ENCODE data around the gene BTN3A1.

BTN3A1 gene

DNA sequence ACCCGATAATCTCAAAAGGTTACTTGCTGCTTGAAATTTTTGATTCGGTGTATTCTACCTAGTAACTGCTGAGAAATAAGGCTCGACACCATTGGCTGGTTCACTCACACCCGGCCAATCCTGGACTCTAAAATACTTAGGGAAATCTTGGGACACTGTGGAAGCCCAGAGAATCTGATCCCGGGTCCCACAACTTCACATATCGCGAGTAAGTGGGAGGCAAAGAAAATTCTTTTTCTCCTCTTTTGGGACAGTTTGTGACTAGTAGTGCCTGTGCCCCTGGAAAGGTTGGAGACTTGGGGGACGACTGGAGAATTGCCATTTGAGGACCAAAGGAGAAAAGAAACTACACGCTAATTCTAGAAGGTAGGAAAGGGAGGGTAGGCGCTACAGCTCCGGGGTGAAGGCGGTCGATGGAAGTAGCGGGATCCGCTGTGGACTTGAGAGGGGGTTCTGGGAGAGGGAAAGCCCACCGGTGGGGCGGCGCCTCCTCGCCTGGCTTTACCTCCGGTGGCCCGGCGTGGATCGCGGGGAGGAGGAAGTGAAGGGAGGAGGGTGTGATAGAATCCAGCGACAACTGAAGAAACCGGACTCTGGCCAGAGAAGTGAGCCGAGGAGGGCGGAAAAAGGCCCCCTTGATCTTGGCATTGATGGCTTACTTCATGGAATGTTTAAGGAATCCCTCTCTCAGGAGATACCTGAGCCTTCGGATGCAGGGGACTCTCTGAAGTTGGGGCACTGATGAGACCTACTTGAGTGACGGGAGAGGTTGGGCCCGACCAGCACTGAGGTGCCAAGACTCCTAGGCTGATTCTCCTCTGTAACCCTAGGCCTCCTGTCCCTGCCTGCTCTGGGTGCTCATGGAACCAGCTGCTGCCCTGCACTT is 19.4 kb downstream of the BTN3A1 start:
- TF ChIP-seq, protein P1, sequence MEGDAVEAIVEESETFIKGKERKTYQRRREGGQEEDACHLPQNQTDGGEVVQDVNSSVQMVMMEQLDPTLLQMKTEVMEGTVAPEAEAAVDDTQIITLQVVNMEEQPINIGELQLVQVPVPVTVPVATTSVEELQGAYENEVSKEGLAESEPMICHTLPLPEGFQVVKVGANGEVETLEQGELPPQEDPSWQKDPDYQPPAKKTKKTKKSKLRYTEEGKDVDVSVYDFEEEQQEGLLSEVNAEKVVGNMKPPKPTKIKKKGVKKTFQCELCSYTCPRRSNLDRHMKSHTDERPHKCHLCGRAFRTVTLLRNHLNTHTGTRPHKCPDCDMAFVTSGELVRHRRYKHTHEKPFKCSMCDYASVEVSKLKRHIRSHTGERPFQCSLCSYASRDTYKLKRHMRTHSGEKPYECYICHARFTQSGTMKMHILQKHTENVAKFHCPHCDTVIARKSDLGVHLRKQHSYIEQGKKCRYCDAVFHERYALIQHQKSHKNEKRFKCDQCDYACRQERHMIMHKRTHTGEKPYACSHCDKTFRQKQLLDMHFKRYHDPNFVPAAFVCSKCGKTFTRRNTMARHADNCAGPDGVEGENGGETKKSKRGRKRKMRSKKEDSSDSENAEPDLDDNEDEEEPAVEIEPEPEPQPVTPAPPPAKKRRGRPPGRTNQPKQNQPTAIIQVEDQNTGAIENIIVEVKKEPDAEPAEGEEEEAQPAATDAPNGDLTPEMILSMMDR (conservative IDR thresholded peaks at IDR 0.05; ENCODE audit: low read depth, low read length), result no peak
- peak; percentile 94 for DNase-seq (ENCODE audit: low read depth)
- peak overlapping the region; percentile 73 for H3K4me3 ChIP-seq (ENCODE audit: low read depth, low read length)

DNA sequence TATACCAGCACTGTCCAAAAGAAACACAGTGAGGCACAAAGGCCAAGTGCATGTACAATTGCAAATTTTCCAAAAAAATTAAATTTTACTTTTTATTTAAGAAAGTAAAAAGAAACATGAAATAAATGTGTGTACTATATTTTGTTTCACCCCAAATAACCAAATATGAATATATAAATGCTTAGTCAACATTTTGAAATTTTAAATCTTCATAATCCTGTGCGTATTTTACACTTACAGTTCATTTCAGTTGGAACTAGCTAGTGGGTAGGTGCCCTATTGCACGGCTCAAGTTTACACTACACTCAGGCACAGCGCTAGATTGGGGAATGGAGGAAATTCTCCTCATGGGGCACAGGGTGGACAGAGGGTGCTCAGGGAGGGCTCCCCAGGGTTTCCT is 20.3 kb downstream of the BTN3A1 start:
- H3K4me3 ChIP-seq (ENCODE audit: low read depth, low read length), result peak overlapping the region; percentile 73
- TF ChIP-seq, protein P1 (conservative IDR thresholded peaks at IDR 0.05; ENCODE audit: low read depth, low read length), result no peak
- no peak for DNase-seq (ENCODE audit: low read depth)

GRCh38 chr6:26426691-26427450 is 24.8 kb downstream of the BTN3A1 start:
- TF ChIP-seq, protein P1 (conservative IDR thresholded peaks at IDR 0.05; ENCODE audit: low read depth, low read length), result no peak
- DNase-seq (ENCODE audit: low read depth), result no peak

DNA sequence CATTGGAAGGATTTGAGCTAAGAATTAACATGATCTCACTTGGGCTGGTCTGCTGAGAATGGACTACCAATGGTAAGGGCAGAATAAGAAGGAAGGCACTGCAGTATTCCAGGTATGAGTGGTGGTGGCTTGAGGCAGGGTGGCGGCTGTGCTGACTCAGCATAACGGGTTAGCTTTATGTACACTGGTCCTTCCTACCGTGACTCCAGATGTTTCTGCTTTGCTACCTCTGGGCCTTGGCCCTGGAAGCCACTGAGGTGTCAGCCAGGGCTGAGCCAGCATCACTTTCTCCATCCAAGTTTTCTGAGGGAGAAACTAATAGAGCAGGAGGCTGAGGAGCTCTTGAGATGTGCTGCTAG is 25.4 kb downstream of the BTN3A1 start:
- DNase-seq (ENCODE audit: low read depth), result no peak
- no peak overlapping the region for H3K4me3 ChIP-seq (ENCODE audit: low read depth, low read length)
- TF ChIP-seq, protein P1 (conservative IDR thresholded peaks at IDR 0.05; ENCODE audit: low read depth, low read length), result no peak

More at GRCh38 chr6:26426691-26427450, 24.8 kb downstream of the BTN3A1 start:
- H3K4me3 ChIP-seq (ENCODE audit: low read depth, low read length), result no peak overlapping the region

DNA sequence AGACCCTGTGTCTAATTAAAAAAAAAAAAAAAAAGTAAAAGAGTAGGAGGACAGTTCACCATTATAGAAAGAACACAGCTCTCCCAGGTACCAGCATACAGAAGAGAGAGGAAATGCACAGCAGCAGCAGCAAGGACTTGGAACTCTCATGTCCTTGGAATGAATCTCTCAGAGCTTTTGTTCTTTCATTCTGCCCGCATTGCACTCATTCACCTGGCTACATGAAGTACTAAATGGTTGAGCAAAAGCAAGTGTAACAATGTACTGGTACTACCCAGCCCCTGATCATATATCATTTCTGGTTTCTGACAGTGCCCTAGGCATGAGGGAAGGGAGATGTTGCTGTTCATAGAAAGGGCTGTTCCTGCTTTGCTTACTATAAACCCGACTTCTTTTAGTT is 26.1 kb downstream of the BTN3A1 start:
- no peak for DNase-seq (ENCODE audit: low read depth)
- TF ChIP-seq, protein P1 (conservative IDR thresholded peaks at IDR 0.05; ENCODE audit: low read depth, low read length), result no peak
- H3K4me3 ChIP-seq (ENCODE audit: low read depth, low read length), result no peak overlapping the region

DNA sequence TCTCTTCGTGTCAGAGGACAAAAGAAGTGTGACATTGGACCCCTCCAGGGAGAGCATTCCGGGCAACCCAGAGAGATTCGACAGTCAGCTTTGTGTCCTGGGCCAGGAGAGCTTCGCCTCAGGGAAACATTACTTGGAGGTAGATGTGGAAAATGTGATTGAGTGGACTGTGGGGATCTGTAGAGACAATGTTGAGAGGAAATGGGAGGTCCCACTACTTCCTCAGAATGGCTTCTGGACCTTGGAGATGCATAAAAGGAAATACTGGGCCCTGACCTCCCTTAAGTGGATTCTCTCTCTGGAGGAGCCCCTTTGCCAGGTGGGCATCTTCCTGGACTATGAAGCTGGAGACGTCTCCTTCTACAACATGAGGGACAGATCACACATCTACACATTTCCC is 28.7 kb downstream of the BTN3A1 start:
- no peak for DNase-seq (ENCODE audit: low read depth)
- H3K4me3 ChIP-seq (ENCODE audit: low read depth, low read length), result no peak overlapping the region
- TF ChIP-seq, protein P1 (conservative IDR thresholded peaks at IDR 0.05; ENCODE audit: low read depth, low read length), result no peak

Data from choroid plexus epithelial cell (primary cell).